ENCODE results near the gene ATP2A1.

- no peak for TF ChIP-seq EZH2 (IDR thresholded peaks at IDR 0.05)
- peak; percentile 90 for TF ChIP-seq POLR2AphosphoS5 (IDR thresholded peaks at IDR 0.05; ENCODE audit: borderline replicate concordance, low read depth, low read length)
- TF ChIP-seq FOXP2 (optimal IDR thresholded peaks at IDR 0.05; ENCODE audit: control extremely low read depth, extremely low read length, insufficient read depth), result no peak
Observed at GRCh38 chr16:28879841-28880588, 1.7 kb downstream of the ATP2A1 start.

Measured in SK-N-MC (cell line).